Airway epithelial cell (primary cell): Measurements from ENCODE around the gene PPP1R2C. TPM values are rescaled to one million over a fixed set of nuclear protein-coding genes. Genes with fewer than 3 reads are reported as not detected.

Experiments used
- total RNA-seq: library from RNA; depleted of rRNA; stranded (reverse); fragments of >200 nt; gene quantifications from 2 replicates; pipeline ENCODE4 v1.2.3, GENCODE V29; 2015

PPP1R2C gene
- total RNA-seq: not detected in 2 replicates

GRCh38 chrX:42778096-42778495 is at the start of gene PPP1R2C:
TSS of gene PPP1R2C (minus strand) at chrX:42778163. CDS start at chrX:42778079, 84 bp downstream.

